ENCODE data around the gene MRPL2.

MRPL2 gene

DNA sequence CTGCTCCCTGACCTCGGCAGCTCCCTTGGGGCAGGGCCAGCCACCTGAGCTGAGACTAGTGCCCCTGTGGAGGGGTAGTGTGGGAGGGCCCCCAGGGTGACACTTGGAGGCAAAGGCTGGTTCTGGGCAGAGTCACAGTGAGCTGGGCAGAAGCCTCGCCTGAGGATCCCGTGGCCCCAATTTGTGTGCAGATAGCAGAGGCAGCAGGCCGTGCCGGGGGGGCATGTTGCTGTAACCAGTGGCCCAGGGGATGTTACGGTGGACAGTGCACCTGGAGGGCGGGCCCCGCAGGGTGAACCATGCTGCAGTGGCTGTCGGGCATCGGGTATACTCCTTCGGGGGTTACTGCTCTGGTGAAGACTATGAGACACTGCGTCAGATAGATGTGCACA, 42.3 kb downstream of the MRPL2 start:
- DNase-seq = no peak

DNA sequence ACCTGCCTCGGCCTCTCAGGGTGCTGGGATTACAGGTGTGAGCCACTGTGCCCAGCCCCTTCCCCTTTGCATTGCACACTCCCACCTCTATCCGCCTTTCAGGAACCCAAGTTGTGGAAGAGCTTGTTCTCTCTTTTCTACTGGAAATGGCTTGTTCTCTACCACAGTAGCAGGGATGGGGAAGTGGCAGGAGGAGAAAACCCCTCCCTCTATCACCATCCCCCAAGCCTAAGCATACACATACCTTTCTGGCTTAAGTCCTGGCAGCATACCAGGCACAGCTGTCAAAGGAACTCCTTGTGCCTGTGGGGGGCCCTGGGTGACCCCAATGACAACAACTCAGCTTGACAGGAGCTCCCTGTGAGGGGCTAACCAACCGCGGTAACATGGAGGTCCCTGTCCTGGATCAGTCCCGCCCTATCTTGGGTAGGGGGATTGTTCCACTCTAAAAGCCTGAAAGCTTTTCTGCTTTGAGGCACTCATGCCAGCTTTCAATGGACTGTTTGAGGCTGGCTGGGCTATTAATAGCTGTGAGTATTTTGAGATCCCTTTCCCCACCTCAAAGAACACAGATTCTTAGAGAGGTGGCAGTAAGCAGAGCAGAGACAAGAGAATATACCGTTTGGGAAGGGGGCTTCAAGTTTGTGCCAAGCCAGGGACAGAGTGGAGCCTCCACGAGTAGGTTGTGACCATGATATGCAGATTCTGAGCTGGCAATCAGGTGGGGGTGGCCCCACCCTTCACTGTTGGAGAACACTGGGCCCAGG, 42.9 kb downstream of the MRPL2 start:
- no peak for DNase-seq

DNA sequence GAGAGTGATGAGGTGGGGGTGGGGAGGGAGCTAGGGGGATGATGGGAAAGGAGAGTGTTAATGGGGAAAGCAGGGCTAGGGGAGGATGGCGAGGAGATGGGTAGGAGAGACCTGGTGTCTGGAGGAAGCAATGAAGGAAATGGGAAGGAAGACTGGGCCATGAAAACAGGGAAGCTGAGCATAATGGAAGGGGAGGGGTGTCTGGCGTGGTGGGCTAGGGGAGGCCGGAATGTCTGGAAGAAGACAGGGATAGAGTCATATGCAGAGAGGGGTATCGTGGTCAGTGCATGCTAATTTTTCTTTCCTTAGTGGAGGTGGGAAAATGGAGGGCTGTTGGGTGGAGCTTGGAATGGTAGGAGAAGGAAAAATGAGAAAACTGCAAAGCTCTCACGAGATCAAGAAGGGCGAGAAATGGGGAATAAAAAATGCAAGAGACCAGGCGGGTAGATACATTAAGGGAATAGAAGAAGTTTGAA, 44.8 kb downstream of the MRPL2 start:
- DNase-seq = no peak

DNA sequence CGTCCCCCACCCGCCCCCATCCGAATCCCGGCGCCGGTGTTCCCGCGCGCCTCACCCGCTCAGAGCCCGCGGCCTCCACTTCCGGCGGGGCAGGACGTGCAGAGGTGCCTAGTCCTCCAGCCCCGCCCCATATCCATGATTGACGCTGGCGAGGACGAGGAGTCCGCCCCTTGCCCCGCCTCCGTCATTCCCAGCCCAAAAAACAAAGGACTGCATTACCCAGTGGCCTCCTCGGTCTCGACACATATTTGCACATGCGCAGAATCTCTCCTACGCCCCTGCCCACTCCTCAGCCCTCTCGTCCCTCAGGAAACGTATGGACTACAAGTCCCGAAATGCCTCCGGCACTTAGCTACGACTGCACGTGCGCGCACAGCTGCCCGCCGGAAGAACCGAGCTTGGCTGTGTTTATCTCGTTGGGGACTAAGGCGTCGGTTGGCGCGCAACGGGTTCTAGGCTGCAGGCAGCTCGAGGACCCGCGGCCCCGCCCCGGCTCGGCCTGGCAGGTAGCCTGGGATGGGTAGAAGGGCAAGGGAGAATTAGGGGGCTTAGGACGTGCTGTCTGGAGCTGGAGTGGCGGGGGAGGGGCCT, 45.3 kb downstream of the MRPL2 start, which contains the start of the genes KLHDC3 and MEA1:
Gene KLHDC3, plus strand, starts transcription at position 407 of the 591 bp plus-strand sequence. CDS start 2,944 bp downstream, outside the sequence.
Gene MEA1, minus strand, starts transcription at position 104 of the 591 bp plus-strand sequence. CDS start 133 bp downstream, outside the sequence.
- DNase-seq = peak; percentile 100

DNA sequence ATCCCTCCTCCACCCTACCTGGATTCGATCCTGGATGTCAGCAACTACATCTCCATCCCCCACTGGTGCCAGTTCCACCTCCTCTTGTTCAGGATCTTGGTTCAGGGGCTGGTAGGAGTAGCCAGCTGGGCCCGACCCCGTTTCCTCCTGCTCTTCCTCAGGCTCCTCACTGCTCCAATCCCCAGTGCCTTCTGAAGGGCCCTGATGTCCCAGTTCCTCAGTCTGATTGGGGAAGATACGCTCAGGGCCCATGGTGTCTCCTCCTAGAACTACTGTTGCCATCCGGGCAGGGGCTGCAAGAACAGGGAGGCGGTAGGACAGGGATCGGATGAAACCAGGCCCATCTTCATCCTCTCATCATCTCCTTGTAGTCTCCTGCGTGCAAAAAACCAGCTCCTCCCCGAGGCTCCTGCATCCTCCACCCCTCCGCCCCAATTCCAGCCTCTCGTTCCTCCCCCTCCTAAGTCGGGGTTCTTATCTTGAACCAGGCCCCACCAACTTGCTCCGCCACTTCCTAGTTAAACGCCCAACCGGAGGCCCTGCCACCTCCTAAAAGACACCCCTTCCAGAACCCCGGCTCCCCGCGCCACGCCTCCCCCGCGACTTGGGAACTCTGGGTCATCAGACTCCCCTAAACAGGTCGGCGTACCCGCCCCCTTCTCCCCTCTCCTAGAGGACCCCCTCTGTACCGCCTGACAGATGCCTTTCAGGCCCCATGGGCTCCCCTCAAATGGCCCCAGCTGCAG, 46.0 kb downstream of the MRPL2 start:
- no peak for DNase-seq

DNA sequence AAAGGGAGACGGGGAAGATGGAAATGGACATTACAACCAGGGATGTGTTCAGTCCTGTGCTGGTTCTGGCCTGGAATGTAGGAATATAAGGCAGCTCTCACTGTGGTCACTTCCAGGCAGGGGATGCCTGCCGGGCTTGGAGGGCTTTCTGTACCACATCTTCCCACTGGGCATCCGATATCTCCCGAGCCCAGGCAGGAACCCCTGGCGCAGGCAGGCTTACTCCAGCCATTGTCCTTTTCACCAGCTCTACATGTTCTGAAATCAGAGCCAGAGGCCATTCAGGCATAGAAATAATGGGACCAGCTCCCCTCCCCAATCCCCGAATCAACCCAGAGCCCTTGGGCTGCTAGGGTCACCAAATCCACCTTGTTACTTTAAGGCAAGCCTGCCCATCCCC, 46.9 kb downstream of the MRPL2 start:
- DNase-seq = no peak

DNA sequence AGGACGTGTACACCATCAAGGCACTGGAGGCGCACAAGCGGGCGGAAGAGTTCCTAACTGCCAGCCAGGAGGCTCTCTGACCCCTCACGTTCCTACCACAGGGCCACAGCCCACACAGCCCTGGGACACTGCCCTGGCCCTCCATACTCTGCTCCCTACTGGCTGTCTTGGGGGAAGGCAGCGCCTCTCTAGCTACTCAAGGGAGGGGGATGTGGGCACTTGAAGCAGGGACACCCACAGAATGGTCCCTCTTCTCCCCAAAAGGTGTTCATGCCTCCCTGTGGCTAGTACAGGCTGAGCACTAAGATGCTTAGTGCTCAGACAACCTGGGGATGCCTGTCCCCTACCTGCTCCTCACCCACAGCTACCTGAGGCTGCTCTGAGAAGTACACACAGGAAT, 48.0 kb downstream of the MRPL2 start:
- DNase-seq = no peak

DNA sequence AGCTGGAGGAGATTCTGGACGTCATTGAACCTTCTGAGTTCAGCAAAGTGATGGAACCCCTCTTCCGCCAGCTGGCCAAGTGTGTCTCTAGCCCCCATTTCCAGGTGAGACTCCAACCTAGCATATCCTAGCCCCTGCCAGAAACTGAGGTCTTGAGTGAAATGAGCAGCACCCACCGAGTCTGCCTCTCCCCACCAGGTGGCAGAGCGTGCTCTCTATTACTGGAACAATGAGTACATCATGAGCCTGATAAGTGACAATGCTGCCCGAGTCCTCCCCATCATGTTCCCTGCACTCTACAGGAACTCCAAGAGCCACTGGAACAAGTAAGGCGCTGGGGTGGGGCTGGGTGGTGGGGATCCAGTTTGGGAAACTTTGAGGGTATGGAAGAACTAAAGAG, 50.1 kb downstream of the MRPL2 start:
- DNase-seq = peak; percentile 47

DNA sequence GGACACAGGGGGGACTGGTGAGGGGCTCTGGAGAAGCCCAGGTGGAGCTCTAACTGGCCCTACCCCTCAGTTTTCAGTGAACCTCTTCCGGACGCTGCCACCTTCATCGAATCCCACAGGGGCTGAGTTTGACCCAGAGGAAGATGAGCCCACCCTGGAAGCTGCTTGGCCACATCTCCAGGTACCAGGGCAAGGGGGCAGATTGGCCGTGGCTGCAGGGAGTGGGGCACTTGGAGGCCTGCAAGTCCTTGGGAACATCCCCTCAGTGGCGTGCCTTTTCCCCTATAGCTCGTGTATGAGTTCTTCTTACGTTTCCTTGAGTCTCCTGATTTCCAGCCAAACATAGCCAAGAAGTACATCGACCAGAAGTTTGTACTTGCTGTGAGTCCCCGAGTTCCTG, 52.1 kb downstream of the MRPL2 start:
- DNase-seq = no peak

DNA sequence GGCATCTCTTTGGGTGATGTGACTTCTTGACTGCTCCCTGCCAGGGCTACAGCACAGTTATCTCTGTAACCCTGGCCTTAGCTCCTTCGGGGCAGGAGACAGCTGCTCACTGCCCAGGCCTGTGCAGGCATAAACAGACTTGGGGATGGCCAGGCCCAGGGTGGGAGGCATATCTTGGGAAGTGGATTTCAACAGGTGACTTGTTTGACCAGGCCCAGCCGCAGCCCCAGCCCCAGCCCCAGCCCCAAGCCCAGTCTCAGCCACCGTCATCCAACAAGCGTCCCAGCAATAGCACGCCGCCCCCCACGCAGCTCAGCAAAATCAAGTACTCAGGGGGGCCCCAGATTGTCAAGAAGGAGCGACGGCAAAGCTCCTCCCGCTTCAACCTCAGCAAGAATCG, 53.0 kb downstream of the MRPL2 start:
- no peak for DNase-seq

DNA sequence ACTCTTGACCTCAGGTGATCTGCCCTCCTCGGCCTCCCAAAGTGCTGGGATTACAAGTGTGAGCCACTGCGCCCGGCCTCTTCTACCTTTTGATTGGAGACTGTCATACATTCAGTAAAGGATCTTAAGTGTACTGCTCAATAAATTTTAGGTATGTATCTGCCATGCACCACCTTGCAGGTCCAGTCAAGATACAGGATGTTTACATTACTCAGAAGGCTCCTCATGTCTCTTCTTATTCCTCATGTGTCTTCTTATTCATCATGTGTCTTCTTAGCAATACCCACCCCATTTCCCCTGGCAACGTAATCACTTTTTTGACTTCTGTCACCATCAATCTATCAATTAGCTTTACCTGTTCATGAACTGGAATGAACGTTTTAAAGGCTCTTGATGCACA, 53.4 kb downstream of the MRPL2 start:
- no peak for DNase-seq

Measured in CD4-positive, alpha-beta T cell treated with Interleukin-10 for 1 hour (primary cell).